Measurements from ENCODE around the gene INO80C.

Gene INO80C

GRCh38 chr18:35430721-35431373 lies 66.9 kb downstream of the INO80C start:
- no peak for DNase-seq (ENCODE audit: low read depth in 2 of 2)

GRCh38 chr18:35426786-35427185 lies 71.0 kb downstream of the INO80C start:
- DNase-seq (ENCODE audit: low read depth in 2 of 2), result no peak

GRCh38 chr18:35424356-35424755 lies 73.4 kb downstream of the INO80C start:
- DNase-seq (ENCODE audit: low read depth in 2 of 2), result no peak

- DNase-seq (ENCODE audit: low read depth in 2 of 2), result no peak
Observed at GRCh38 chr18:35422237-35422636, 75.5 kb downstream of the INO80C start.

GRCh38 chr18:35418610-35419009 lies 79.2 kb downstream of the INO80C start:
- DNase-seq (ENCODE audit: low read depth in 2 of 2), result no peak

All from stimulated activated CD4-positive, alpha-beta T cell treated with anti-CD3 and anti-CD28 coated beads, Interleukin-4, amount 100 ng/mL, for 48 hours (primary cell).